ENCODE data around the gene MAP2K5. TPM values are rescaled to one million over a fixed set of nuclear protein-coding genes. Genes with fewer than 3 reads are reported as not detected.

Gene MAP2K5
- total and polyA plus RNA-seq, 2 donors from 2014 or later, result 14.1 to 18.6 TPM

- H3K27me3 ChIP-seq (ENCODE audit: control insufficient read depth, insufficient read depth, low read length), result no peaks in the 10 kb centered on the region
- H3K4me3 ChIP-seq (ENCODE audit: low read length in 3 of 3), result no peak overlapping the region
- DNase-seq (no peak), FAIRE-seq (no peak)
- intact Hi-C loops (cut with DNase I), result no loop called here
- H3K4me1 ChIP-seq (ENCODE audit: control insufficient read depth in 2 of 3, insufficient read depth in 2 of 3, low read depth in 1 of 3, low read length in 3 of 3), result no peaks in the 10 kb centered on the region
- no peak for TF ChIP-seq CTCF (IDR thresholded peaks at IDR 0.05; ENCODE audit: borderline replicate concordance, extremely low read depth, insufficient read depth)
- no peaks in the 10 kb centered on the region for H3K36me3 ChIP-seq (ENCODE audit: control insufficient read depth in 2 of 3, insufficient read depth in 3 of 3, low read length in 3 of 3)
- no peak overlapping the region for H3K27ac ChIP-seq (ENCODE audit: low read depth in 2 of 2, low read length in 2 of 2)
- no peaks in the 10 kb centered on the region for H3K9me3 ChIP-seq (ENCODE audit: control insufficient read depth in 2 of 3, insufficient read depth in 1 of 3, low read length in 3 of 3)
- H3K9ac ChIP-seq (ENCODE audit: low read length in 3 of 3), result no peak overlapping the region
Observed at GRCh38 chr15:67736810-67737209, 194.3 kb downstream of the MAP2K5 start.

GRCh38 chr15:67738056-67738455 lies 195.6 kb downstream of the MAP2K5 start:
- Histone ChIP-seq H3K36me3 (ENCODE audit: control insufficient read depth in 2 of 3, insufficient read depth in 3 of 3, low read length in 3 of 3) (no peaks in the 10 kb centered on the region), H3K4me3 (ENCODE audit: low read length in 3 of 3) (no peak overlapping the region), H3K4me1 (ENCODE audit: control insufficient read depth in 2 of 3, insufficient read depth in 2 of 3, low read depth in 1 of 3, low read length in 3 of 3) (no peaks in the 10 kb centered on the region), H3K27me3 (ENCODE audit: control insufficient read depth, insufficient read depth, low read length) (no peaks in the 10 kb centered on the region), H3K27ac (ENCODE audit: low read depth in 2 of 2, low read length in 2 of 2) (no peak overlapping the region), H3K9ac (ENCODE audit: low read length in 3 of 3) (no peak overlapping the region), H3K9me3 (ENCODE audit: control insufficient read depth in 2 of 3, insufficient read depth in 1 of 3, low read length in 3 of 3) (no peaks in the 10 kb centered on the region)
- DNase-seq, result no peak
- no peak for FAIRE-seq
- intact Hi-C loops (cut with DNase I), result no loop called here
- TF ChIP-seq CTCF (IDR thresholded peaks at IDR 0.05; ENCODE audit: borderline replicate concordance, extremely low read depth, insufficient read depth), result no peak

GRCh38 chr15:67740405-67740804 lies 197.9 kb downstream of the MAP2K5 start:
- Histone ChIP-seq H3K27me3 (ENCODE audit: control insufficient read depth, insufficient read depth, low read length) (no peaks in the 10 kb centered on the region), H3K27ac (ENCODE audit: low read depth in 2 of 2, low read length in 2 of 2) (no peak overlapping the region), H3K36me3 (ENCODE audit: control insufficient read depth in 2 of 3, insufficient read depth in 3 of 3, low read length in 3 of 3) (no peaks in the 10 kb centered on the region), H3K9me3 (ENCODE audit: control insufficient read depth in 2 of 3, insufficient read depth in 1 of 3, low read length in 3 of 3) (no peaks in the 10 kb centered on the region), H3K4me1 (ENCODE audit: control insufficient read depth in 2 of 3, insufficient read depth in 2 of 3, low read depth in 1 of 3, low read length in 3 of 3) (no peaks in the 10 kb centered on the region), H3K9ac (ENCODE audit: low read length in 3 of 3) (no peak overlapping the region), H3K4me3 (ENCODE audit: low read length in 3 of 3) (no peak overlapping the region)
- no peak for TF ChIP-seq CTCF (IDR thresholded peaks at IDR 0.05; ENCODE audit: borderline replicate concordance, extremely low read depth, insufficient read depth)
- FAIRE-seq (no peak), DNase-seq (peak in 4 of 5 donors; percentile 50 to 60 (median 56))
- intact Hi-C loops (cut with DNase I), result no loop called here

- no peak for TF ChIP-seq CTCF (IDR thresholded peaks at IDR 0.05; ENCODE audit: borderline replicate concordance, extremely low read depth, insufficient read depth)
- DNase-seq, result no peak
- no peak for FAIRE-seq
- H3K9ac ChIP-seq (ENCODE audit: low read length in 3 of 3), result no peak overlapping the region
- H3K27ac ChIP-seq (ENCODE audit: low read depth in 2 of 2, low read length in 2 of 2), result no peak overlapping the region
- no peaks in the 10 kb centered on the region for H3K9me3 ChIP-seq (ENCODE audit: control insufficient read depth in 2 of 3, insufficient read depth in 1 of 3, low read length in 3 of 3)
- no peaks in the 10 kb centered on the region for H3K4me1 ChIP-seq (ENCODE audit: control insufficient read depth in 2 of 3, insufficient read depth in 2 of 3, low read depth in 1 of 3, low read length in 3 of 3)
- H3K4me3 ChIP-seq (ENCODE audit: low read length in 3 of 3), result no peak overlapping the region
- no peaks in the 10 kb centered on the region for H3K27me3 ChIP-seq (ENCODE audit: control insufficient read depth, insufficient read depth, low read length)
- H3K36me3 ChIP-seq (ENCODE audit: control insufficient read depth in 2 of 3, insufficient read depth in 3 of 3, low read length in 3 of 3), result no peaks in the 10 kb centered on the region
- intact Hi-C loops (cut with DNase I), result no loop called here
Observed at GRCh38 chr15:67741308-67741707, 198.8 kb downstream of the MAP2K5 start.
